ENCODE measurements around the gene RNASE7. TPM values are rescaled to one million over a fixed set of nuclear protein-coding genes. Genes with fewer than 3 reads are reported as not detected.

RNASE7 gene
- polyA plus RNA-seq, 1 of the 3 experiments (the other 2 are of a cell fraction), result not detected

DNA sequence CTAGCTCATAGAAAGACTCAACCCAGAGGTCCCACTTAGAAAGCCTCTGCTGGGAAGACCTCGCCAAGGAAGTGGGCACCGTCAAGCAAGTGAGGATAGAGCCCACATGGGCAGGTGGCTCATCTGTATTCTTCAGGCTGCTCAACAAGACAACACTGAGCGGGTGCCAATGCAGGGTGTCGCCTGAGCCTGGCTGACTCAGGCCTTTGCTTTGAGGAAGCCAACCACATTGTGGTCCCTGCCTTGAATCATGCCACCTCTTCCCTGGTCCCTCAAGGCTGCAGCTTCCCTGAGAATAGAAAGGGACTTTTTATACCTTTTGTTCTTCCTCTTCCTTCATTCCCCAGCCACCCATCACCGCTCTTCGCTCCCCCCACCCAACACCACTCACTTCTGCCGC lies 5.4 kb upstream of the RNASE7 start (continued):
- no peak for TF ChIP-seq FOXM1 (IDR thresholded peaks at IDR 0.05; ENCODE audit: low read depth)
- TF ChIP-seq, protein P1, sequence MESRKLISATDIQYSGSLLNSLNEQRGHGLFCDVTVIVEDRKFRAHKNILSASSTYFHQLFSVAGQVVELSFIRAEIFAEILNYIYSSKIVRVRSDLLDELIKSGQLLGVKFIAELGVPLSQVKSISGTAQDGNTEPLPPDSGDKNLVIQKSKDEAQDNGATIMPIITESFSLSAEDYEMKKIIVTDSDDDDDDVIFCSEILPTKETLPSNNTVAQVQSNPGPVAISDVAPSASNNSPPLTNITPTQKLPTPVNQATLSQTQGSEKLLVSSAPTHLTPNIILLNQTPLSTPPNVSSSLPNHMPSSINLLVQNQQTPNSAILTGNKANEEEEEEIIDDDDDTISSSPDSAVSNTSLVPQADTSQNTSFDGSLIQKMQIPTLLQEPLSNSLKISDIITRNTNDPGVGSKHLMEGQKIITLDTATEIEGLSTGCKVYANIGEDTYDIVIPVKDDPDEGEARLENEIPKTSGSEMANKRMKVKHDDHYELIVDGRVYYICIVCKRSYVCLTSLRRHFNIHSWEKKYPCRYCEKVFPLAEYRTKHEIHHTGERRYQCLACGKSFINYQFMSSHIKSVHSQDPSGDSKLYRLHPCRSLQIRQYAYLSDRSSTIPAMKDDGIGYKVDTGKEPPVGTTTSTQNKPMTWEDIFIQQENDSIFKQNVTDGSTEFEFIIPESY (IDR thresholded peaks at IDR 0.05; ENCODE audit: borderline replicate concordance, low read depth), result no peak
- no peak for TF ChIP-seq YY1 (IDR thresholded peaks at IDR 0.05; ENCODE audit: low read depth)
- TF ChIP-seq NFIC (IDR thresholded peaks at IDR 0.05; ENCODE audit: borderline replicate concordance), result no peak
- TF ChIP-seq RCOR1 (IDR thresholded peaks at IDR 0.05; ENCODE audit: low read length), result no peak
- TF ChIP-seq MEF2A (IDR thresholded peaks at IDR 0.05; ENCODE audit: borderline replicate concordance, low read depth), result no peak
- TF ChIP-seq FOSL2 (IDR thresholded peaks at IDR 0.05; ENCODE audit: borderline replicate concordance, low read depth), result no peak
- no peak for TF ChIP-seq POLR2AphosphoS5 (IDR thresholded peaks at IDR 0.05; ENCODE audit: low read depth, low read length)
- no peak for TF ChIP-seq SMC3 (IDR thresholded peaks at IDR 0.05; ENCODE audit: low read depth, low read length)
- TF ChIP-seq TAF1 (IDR thresholded peaks at IDR 0.05; ENCODE audit: borderline replicate concordance, low read depth, low read length), result no peak

DNA sequence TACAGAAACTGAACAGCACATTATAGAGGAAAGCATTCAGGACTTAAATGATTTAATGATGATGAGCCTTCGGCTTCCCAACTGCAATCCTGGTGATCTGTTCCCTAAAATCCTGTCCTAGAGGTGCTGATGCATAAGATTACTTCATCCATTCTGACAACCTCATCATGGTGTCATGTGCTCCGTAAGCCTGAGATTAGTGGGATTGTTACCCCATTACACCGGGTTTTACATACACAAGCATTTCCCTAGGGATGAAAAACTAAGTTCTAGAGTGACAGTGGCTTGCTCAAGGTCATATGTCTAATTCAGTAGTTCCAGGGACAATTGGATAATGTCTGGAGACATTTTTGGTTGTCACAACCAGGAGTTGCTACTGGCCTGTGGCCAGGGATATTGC lies 5.0 kb upstream of the RNASE7 start:
- H4K20me1 ChIP-seq (ENCODE audit: insufficient read depth), result no peaks in the 10 kb centered on the region
- H3K27ac ChIP-seq (ENCODE audit: low read depth in 2 of 2, low read length in 1 of 2), result no peak overlapping the region
- 53% methylated on average over 3 of the region's 3 CpGs for WGBS (ENCODE audit: low lambda C conversion rate)
- no peak overlapping the region for H2AFZ ChIP-seq (ENCODE audit: low read depth)
- no peaks in the 10 kb centered on the region for H3K36me3 ChIP-seq (replicated peaks in 1 of 2; ENCODE audit: control insufficient read depth in 1 of 2, insufficient read depth in 2 of 2, low read length in 1 of 2)
- H3K4me2 ChIP-seq, result no peak overlapping the region
- H3F3A ChIP-seq (replicated peaks; ENCODE audit: insufficient read depth), result no peaks in the 10 kb centered on the region
- H3K4me3 ChIP-seq (ENCODE audit: low read depth in 2 of 2, low read length in 1 of 2), result no peak overlapping the region
- peaks cover 0 to 11% of the 10 kb centered on the region in 2 experiments; a peak in 2 of 4 replicates for H3K4me1 ChIP-seq (ENCODE audit: control insufficient read depth in 1 of 2, insufficient read depth in 2 of 2, low read depth in 1 of 2, low read length in 1 of 2)
- no peaks in the 10 kb centered on the region for H3K9me2 ChIP-seq
- no peaks in the 10 kb centered on the region for H3K9me3 ChIP-seq
- TF ChIP-seq, protein P1 (IDR thresholded peaks at IDR 0.05; ENCODE audit: borderline replicate concordance, low read depth), result no peak
- TF ChIP-seq, protein P2, sequence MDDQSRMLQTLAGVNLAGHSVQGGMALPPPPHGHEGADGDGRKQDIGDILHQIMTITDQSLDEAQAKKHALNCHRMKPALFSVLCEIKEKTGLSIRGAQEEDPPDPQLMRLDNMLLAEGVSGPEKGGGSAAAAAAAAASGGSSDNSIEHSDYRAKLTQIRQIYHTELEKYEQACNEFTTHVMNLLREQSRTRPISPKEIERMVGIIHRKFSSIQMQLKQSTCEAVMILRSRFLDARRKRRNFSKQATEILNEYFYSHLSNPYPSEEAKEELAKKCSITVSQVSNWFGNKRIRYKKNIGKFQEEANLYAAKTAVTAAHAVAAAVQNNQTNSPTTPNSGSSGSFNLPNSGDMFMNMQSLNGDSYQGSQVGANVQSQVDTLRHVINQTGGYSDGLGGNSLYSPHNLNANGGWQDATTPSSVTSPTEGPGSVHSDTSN (IDR thresholded peaks at IDR 0.05), result no peak
- TF ChIP-seq RCOR1 (IDR thresholded peaks at IDR 0.05; ENCODE audit: low read length) (no peak), SIN3A (IDR thresholded peaks at IDR 0.05; ENCODE audit: borderline replicate concordance, low read depth, low read length) (no peak), EP300 (IDR thresholded peaks at IDR 0.05; ENCODE audit: borderline replicate concordance in 1 of 2, low read depth in 1 of 2, low read length in 1 of 2) (no peak), TCF12 (IDR thresholded peaks at IDR 0.05) (no peak), FOSL2 (IDR thresholded peaks at IDR 0.05; ENCODE audit: borderline replicate concordance, low read depth) (no peak), YY1 (IDR thresholded peaks at IDR 0.05; ENCODE audit: low read depth) (no peak), JUND (IDR thresholded peaks at IDR 0.05) (no peak), SMC3 (IDR thresholded peaks at IDR 0.05; ENCODE audit: low read depth, low read length) (no peak), GABPA (IDR thresholded peaks at IDR 0.05; ENCODE audit: low read depth) (no peak), MEF2A (IDR thresholded peaks at IDR 0.05; ENCODE audit: borderline replicate concordance, low read depth) (no peak), FOXM1 (IDR thresholded peaks at IDR 0.05; ENCODE audit: low read depth) (no peak)
- TF ChIP-seq, protein P3, sequence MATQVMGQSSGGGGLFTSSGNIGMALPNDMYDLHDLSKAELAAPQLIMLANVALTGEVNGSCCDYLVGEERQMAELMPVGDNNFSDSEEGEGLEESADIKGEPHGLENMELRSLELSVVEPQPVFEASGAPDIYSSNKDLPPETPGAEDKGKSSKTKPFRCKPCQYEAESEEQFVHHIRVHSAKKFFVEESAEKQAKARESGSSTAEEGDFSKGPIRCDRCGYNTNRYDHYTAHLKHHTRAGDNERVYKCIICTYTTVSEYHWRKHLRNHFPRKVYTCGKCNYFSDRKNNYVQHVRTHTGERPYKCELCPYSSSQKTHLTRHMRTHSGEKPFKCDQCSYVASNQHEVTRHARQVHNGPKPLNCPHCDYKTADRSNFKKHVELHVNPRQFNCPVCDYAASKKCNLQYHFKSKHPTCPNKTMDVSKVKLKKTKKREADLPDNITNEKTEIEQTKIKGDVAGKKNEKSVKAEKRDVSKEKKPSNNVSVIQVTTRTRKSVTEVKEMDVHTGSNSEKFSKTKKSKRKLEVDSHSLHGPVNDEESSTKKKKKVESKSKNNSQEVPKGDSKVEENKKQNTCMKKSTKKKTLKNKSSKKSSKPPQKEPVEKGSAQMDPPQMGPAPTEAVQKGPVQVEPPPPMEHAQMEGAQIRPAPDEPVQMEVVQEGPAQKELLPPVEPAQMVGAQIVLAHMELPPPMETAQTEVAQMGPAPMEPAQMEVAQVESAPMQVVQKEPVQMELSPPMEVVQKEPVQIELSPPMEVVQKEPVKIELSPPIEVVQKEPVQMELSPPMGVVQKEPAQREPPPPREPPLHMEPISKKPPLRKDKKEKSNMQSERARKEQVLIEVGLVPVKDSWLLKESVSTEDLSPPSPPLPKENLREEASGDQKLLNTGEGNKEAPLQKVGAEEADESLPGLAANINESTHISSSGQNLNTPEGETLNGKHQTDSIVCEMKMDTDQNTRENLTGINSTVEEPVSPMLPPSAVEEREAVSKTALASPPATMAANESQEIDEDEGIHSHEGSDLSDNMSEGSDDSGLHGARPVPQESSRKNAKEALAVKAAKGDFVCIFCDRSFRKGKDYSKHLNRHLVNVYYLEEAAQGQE (IDR thresholded peaks at IDR 0.05; ENCODE audit: low read depth, low read length), result no peak
- TF ChIP-seq, protein P4, sequence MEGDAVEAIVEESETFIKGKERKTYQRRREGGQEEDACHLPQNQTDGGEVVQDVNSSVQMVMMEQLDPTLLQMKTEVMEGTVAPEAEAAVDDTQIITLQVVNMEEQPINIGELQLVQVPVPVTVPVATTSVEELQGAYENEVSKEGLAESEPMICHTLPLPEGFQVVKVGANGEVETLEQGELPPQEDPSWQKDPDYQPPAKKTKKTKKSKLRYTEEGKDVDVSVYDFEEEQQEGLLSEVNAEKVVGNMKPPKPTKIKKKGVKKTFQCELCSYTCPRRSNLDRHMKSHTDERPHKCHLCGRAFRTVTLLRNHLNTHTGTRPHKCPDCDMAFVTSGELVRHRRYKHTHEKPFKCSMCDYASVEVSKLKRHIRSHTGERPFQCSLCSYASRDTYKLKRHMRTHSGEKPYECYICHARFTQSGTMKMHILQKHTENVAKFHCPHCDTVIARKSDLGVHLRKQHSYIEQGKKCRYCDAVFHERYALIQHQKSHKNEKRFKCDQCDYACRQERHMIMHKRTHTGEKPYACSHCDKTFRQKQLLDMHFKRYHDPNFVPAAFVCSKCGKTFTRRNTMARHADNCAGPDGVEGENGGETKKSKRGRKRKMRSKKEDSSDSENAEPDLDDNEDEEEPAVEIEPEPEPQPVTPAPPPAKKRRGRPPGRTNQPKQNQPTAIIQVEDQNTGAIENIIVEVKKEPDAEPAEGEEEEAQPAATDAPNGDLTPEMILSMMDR (IDR thresholded peaks at IDR 0.05), result no peak
- TF ChIP-seq, protein P5, sequence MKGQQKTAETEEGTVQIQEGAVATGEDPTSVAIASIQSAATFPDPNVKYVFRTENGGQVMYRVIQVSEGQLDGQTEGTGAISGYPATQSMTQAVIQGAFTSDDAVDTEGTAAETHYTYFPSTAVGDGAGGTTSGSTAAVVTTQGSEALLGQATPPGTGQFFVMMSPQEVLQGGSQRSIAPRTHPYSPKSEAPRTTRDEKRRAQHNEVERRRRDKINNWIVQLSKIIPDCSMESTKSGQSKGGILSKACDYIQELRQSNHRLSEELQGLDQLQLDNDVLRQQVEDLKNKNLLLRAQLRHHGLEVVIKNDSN (IDR thresholded peaks at IDR 0.05; ENCODE audit: borderline replicate concordance, low read depth), result no peak
- CTCF ChIA-PET, result interaction anchor here (0.8 to 7.5 kb wide), 2 partner anchors 23 to 61 kb away, joined by 3 to 73 read pairs; partner anchors contain the start of gene ZNF219
- no peaks in the 10 kb centered on the region for H3K79me2 ChIP-seq (ENCODE audit: insufficient read depth)
- peaks cover 16% of the 10 kb centered on the region; the same call in 1 of the 2 replicates for H3K27me3 ChIP-seq (ENCODE audit: insufficient read depth)
- POLR2A ChIA-PET, result no interaction called here
- H3K9ac ChIP-seq, result no peak overlapping the region
- DNase-seq, result no peak
